C1 segment of cervical spinal cord (tissue), 14 donors: ENCODE results near the gene POMGNT2.

Experiments
- DNase-seq, 14 donors: peaks; one replicate each; lab custom pipeline; 2025; lab: John Stamatoyannopoulos, UW

POMGNT2 gene

DNA sequence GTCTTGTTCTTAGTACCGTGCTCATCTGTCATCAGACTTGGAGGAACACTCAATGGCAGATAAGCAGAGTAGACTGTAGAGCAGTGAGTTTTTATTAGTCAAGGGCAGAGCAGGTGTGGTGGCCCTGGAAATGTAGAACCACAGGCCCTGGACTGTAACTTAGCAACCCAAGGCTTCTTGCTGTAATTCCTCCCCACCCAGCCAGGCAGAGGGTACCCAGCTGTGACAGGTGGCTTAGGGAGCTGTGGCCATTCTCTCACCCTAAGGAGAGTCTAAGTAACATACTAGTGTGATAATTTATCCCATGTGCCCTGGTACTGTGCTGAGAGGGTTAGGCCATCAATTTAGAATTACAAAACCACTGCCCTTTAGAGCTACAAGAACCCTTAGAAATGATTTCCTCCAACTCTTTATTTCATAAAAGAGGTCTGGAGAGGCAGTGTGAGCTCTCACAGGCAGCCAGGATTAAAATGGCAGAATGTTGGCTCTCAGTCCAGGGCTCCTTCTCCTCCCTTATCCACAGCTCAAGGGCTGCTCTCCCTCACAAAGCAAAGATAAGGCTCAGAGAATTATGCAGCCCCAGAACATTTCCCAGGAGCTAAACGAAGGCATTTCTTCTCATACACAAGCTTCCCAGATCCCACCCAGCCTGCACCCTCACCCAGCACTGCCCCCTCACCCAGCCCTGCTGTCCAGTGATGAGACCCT lies 3.0 kb downstream of the POMGNT2 start:
- peak in 1 of 14 donors; percentile 32 for DNase-seq

DNA sequence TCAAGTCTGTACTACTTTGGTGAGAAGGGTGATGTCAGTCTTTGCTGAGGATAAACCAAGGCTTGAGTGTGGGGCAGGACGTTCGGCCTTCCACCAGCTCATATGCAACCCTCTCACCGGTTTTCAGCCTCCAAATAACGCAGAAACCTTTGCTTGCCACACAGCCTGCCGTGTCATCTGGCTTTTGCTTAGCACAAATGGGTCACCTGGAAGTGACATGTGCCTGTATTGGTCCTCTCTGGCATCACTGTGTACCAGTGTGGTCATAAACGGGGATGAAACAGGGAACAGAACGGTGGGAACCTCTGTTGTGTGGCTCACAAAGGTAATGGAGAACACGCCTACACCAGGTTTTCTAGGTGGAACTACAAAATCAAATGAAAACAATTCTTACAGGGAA lies 7.1 kb downstream of the POMGNT2 start:
- DNase-seq, result peak in 1 of 14 donors; percentile 68

DNA sequence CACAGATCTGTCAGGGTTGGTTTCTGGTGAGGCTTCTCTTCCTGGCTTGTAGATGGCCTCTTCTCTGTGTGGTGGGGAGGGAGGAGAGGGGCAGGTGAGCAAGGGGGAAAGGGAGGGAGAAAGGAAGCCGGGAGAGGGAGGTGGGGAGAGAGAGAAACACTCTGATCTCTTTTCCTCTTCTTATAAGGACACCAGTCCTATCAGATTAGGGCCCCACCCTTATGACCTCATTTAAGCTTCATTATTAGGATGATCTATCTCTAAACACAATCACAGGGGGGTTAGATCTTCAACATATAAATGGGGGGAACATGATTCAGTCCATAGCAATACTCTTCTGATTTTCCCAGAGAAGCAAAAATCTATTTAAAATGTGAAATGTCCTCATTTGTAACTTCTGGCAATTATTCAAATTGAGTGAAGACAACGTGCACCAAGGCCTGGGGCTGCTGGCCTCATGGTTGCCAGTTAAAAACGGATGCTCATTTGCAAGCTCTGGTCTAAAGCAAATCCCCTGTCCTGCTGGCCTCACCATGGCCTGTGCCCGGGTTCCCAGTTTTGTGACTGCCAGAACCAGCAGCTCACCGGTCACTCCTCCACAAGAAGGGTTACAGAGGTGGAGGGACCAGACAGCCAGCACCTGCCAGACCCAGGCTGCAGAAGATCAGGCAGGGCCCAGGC lies 8.3 kb downstream of the POMGNT2 start:
- peak in 1 of 14 donors; percentile 32 for DNase-seq

DNA sequence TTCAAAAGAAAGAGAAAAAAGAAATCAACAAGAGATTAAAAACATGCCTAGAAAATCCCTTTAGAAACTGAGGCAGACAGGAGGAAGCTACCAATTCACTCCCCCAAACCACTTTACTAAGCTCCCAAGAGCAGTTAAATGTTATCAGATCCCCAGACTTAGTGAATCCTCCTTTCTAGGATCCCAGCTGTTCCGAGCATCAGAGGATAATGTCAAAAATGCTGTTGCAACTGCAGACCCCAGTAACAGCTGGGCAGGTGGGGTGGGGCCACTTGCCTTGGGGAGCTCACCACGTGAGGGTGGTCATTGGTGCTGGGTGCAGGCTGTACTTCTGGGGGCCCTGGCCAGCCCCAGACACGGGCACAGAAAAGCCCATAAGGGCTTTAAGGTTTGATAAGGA lies 9.1 kb downstream of the POMGNT2 start:
- no peak for DNase-seq

DNA sequence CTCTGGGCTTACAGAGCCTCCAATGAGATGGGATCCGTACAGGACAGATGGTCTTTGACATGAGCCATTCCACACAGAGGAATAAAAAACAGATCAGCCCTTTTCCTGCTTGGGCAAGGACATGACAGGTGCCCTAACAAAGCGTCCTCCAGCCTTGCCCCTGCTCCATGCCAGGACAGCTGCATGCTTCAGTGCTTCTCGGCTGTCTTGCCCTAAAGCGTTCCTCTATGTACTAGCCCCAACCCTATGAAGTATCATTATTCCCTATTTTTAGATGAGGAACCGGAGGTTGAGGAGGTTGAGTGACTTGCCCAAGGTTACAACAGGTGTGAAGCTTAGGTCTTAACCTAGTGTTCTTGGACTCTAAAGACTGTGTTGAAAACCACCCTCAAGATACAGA lies 10.5 kb downstream of the POMGNT2 start:
- peak in 1 of 14 donors; percentile 75 for DNase-seq

DNA sequence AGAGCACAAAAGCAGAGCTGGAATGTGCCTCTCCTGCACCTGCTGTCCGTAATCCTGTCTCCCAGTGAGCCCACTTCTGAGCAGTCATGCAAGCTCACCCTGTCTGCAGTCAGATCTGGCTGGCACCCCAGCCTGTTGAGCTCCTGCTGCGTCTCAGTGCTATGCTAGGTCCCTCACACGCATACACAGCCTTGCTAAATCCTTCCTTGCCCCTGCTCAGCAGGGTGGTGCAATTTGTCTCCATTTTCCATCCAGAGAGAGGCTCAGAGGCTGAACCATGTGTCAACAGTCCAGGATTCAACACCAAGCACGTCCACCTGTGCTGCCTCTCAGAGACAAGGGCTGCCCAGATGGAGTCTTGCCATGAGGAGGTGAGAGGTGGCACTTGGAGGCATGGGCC lies 11.0 kb downstream of the POMGNT2 start:
- peak in 1 of 14 donors; percentile 78 for DNase-seq

DNA sequence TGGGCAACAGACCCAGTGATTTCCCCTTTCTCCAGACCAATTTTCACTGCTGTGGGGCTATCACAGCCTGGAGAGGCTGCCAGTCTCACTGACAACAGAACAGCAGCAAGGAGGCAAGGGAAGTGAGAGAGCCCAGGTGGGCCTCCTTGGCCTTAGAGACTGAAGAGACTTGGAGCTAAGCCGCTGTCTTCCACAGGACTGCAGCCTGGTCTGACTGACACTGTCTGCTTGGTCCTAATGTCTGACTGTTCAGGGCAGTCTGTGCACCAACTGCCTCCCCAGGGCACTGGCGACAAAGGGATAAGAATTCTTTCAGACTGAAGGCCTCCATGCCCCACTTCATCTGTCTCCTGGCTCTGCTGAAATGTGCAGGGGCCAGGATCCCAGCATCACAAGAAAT lies 11.5 kb downstream of the POMGNT2 start:
- DNase-seq, result peak in 1 of 14 donors; percentile 78

DNA sequence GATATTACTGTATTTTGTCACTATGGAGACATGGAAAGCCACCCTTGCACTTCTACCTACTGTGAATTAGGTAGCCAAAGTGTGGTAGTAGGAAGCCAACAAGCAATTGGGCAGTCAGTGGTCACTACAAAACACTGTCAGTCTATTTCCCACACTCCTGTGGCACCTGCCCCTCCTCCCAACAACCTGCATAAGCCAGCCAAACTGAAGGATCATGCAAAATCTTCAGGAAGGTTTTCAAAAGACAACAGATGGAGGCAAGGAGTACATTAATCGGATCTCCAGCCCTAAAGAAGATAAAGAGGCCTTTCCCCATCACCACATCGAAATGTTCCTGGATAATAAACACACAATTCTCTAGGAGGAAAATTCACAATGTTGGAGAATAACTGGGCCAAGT lies 11.9 kb downstream of the POMGNT2 start:
- DNase-seq, result peak in 1 of 14 donors; percentile 53

DNA sequence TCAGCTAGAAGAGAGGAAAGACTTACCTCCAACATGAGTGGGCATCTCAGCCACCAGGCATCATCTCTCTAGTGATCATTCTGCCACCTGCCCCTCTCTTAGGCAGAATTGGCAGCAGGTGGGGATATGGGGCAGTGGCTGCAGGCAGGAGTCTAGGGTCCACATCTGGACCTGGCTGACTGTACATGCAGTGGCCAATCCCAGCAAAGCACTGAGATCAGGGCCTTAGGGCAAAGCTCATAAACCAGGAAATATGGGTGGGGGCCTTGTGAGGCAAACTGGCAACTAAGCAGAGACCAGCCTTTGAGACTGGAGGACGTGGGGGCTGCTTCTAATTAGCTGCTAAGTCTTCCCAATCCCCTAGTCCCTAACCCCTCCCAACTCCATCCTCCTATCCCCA lies 12.9 kb downstream of the POMGNT2 start:
- DNase-seq, result no peak

DNA sequence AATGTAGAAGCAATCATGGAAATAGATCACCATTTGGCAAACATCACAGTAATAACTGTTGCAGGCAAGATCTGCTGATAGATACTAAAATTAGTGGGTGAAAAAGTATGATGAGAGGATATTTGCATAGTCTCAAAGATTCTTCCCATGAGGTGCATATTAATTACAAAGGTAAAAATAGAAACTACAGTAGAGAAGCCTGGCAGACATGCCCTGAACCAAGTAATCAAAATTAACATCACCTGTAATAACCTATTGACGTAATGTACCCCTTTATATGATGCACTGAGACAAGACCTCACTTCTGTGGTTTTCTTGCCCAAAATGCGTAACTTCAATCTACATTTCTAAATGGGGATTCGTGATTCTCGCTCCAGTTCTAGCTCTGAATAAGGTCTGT lies 14.4 kb downstream of the POMGNT2 start:
- DNase-seq, result no peak

DNA sequence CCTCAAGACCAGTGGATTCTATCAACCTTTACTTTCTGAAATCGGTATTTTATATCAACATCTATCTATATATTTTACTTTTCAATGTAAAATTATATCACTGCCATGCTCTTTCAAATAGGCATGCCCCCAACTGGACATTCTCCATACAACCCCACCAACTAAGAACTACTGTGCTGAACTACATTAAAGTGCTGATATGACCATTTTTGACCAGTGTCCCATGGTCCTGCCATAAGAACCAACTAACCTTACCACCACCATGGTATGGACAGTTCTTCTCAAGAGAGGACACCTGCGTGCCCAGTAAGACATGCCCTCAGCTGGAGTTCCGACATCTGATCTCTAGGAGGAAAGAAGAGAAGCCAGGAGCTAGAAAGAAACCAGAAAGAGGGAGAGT lies 15.6 kb downstream of the POMGNT2 start:
- no peak for DNase-seq

DNA sequence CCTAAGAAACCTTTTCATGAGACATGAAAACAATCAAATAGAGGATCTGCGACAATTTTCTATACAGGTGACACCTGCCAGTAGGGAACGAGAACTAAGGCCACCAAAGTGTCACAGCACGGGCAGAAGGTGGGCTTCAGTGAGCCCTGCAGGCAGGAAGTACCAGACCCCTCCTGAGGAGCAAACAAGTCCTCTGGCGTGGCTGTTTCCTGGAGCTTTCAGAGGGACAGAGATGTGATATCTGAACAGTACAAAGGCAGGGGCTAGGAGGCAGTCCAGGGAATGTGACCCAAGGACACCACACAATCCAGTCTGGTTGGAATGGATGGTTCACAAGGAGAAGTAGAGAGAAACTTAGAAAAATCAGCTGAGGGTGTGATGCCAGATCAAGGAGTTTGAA lies 16.8 kb downstream of the POMGNT2 start:
- no peak for DNase-seq

DNA sequence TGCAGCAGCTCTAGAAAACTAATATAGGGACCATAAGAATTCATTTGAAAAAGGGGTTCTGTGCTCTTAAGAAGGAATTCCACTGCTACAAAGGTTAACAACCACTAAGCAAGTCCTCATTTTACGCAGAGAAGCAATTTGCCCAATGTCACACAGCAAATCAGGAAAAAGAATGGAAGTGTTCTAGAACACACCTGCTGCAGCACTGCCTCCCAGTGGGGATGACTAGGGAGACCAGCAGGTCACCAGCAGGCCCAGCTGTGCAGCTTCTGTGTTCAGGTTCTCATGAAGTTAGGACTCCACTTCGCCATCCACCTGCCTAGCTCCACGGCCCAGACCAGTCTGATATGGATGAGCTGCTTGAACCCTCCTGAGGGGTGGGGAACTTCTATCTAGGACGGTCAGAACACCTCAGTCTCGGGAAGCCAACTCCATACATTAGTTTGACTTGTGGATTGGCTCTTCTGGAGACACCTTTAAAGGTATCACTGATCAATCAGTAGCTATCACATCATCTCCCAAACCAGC lies 18.6 kb downstream of the POMGNT2 start:
- DNase-seq, result no peak

DNA sequence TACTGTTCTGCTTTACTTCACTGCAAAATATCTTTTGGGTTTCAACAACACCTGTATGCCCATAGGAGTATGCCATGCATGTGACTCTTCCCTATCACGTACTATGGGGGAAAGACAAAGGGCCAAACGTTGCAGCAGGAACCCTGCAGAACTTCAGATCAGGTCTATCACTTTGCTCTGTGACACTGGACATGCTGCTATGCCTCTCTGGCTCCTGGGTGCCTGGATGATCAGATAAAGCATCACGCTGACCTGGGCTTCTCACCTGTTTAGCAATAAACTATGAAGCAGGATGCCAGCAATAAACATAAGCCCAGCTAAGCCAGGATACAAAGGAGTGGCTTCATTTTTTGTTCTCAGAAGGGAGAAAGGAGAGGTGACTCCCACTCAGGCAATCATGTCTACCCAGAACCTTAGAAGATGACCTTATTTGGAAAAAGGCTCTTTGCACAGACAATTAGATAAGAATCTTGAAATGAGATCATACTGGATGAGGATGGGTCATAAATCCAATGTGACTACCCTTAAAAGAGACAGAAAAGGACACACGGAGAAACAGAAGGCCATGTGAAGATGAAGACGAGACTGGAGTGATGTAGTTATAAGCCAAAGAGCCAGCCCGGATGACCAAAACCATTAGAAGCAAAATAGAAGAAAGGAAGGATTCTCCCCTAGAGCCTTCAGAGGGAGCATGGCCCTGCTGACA lies 19.3 kb downstream of the POMGNT2 start:
- no peak for DNase-seq

DNA sequence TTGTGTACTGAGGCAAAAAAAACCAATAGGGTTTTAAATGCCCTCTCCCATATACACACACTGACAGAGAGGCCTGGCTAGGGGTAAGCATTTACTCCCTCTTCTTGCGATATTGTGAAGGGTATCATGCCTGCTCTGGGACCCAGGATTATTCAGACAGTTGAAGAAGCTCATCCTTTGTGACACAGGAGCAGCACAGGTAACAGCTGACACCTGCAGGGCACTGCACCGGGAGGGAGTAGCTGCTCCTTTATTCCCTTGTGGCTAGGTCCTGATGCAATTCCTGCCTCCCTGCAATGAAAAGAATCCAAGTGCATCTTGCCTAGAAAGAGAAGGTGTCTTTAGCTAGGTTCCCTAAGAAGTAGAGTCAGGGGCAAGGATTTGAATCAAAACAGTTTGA lies 23.4 kb downstream of the POMGNT2 start:
- no peak for DNase-seq

DNA sequence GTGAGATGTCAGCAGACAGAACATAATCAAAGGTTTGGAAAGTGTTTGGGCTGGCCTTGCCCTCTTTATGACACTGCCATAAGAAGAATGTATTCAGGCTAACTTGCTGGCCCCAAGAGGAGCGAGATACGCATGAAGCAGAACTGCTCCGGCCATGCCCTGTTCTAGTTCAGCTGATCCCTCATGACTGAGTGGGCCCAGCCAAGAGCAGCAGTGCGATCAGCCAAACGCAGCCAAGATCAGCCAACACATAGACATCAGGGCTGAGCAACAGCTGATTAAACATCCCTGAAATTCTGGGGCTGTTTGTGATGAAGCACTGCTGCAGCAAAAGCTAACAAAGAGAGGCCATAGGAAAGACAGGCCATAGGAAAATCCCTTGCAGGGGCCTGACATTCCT lies 24.1 kb downstream of the POMGNT2 start:
- peak in 1 of 14 donors; percentile 56 for DNase-seq

DNA sequence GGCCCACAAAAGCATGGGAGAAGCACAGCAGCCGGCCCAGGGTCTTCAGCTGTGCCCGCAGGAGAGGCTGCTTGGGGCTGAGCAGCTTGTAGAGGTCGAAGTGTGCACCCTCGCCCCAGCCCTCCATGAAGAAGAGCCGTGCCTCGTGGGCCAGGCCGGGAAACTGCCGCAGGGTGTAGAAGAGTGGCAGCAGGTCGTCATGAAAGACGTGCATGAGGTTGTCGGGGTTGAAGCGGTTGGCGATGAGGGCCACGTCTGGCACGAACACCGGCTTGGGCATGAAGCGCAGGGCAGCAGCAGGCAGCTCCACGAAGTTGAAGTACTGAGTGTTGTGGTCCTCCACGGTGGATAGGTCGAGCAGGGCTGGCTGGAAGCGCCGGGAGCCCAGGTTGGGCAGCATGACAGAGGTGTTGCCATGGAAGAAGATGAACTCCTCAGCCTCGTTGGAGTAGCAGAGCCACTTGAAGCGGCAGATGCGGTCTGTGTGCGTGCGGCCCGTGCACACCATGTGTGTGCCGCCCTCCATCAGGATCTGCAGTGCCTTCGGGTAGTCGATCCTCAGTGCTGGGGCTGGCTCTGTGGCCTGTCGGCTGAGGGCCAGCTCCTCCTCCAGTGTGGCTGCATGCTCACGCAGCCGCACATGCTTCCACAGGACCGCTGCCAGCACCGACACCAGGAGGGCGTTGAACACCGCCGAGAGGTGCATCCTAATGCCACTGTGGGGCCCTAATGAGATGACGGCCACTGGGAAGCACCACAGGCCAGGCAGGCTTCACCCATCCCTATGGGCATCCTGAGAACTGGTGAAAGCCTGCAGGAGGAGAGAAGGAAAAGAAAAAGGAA lies 24.9 kb downstream of the POMGNT2 start:
- peak in 2 of 14 donors; percentile 31 to 82 for DNase-seq

DNA sequence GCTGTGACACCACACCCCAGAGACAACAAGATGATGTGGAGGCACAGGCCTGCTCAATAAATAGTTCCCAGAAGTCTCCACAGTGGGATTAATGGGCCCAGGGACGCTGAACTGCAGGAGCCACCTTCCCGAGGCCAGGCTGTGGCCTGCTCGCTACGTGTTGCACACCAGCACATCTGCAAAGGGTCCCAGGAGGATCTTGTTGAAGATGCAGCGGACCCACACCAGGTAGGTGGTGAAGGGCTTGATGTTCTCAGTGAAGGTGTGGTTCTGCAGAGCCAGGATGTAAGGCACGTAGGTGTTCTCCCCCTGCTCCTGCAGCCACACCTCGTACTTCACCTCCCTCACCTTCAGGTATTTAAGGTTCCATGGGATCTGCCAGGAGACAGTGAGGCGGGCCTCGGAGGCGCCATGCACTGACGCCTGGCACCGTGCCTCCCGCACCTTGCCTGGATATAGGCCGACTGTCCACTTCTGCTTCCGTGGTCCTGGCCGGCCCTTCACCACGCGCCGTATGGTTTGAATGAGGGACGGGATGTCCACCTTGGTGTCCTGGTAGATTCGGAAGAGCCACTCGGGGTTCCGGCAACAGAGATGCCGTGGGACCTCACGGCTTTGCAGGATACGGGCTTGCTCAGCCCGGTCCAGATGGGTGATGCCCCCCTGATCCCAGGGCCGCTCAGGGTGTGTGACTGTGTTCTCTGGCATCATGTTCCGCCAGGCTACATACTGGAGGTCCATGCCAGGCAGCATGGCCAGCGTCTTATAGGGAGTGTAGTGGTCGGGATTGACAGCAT lies 26.1 kb downstream of the POMGNT2 start:
- no peak for DNase-seq

DNA sequence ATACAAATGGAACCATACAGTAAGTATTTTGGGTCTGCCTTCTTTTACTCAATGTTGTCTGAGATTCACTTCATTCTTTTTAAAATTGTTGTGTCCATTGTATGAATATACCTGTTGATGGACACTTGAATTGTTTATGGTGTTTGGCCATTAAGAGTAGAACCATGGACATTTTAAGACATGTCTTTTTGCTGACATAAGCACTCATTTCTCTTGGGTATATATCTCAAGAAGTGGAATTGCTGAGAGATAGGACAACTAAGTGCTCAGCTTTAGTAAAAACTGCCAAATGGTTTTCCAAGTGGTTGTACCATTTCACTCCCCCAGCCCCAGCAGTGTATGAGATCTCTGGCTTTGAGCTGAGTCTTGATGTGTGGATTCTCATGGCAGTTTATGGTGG lies 28.2 kb downstream of the POMGNT2 start:
- DNase-seq, result no peak

DNA sequence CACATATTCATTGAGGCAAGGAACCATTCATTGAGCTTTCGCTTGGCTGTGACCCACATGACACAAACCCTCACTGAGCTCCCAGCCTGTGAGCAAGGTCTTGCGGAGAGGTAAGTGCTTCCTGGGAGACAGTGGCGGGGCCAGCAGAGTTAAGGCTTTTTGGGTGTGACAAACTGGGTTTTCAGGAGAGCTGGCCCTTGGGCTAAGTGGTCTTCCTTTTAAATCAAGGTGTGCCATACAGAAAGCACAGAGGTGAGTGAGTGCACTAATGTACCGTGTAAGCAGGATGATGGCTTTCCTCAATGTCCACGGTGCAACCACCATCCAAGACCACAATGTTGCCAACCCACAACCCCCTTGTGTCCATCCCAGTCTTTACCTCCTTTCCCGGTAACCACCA lies 28.6 kb downstream of the POMGNT2 start:
- DNase-seq, result no peak

DNA sequence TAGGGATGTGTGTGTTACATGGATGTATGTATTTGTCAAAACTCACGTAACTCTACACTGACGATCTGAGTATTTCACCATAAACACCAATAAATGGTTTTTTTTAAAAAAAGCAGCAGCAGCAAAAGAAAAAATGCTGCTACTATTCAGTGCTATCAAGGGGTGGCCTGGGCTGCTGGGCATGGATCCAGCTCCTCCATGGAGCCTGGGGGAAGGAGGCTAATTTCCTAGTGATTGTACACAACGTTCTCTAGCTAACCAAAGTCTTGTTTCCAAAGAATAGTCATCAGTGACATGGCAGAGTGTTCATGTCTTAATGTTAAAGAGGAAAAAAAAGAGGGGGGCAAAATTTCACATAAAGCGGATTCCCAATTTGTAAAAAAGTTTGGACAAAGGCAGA lies 29.0 kb downstream of the POMGNT2 start:
- peak in 1 of 14 donors; percentile 23 for DNase-seq
